NCI-H510A (cell line): ENCODE results near the gene NGEF.
"Not testable (repeated sequence)": the region's sequence is repeated elsewhere in the genome, so short reads cannot be mapped to it uniquely, and the experiment has no call there.

ENCODE experiments used
- DNase-seq: peaks from one replicate; lab custom pipeline; 2025; lab: John Stamatoyannopoulos, UW

Gene NGEF

DNA sequence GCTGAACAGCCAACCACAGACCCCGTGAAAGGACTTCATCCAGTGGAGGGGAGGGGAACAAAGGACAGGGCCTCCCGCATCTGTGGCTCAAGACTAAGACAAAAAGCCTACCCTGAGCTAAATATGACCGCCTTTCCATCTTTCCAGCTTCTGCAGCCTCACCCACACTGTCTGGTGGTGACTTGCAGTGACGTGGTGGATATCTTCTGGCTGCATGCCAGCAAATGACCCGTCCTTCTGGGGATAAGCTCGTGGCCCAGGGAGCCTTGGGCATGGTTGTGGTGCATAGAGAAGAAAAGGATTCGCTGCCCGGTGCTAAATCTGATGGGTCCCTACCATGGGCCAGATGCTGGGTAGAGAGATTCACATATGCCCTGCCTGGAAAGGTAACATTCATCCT is 8.7 kb upstream of the NGEF start:
- no peak for DNase-seq

DNA sequence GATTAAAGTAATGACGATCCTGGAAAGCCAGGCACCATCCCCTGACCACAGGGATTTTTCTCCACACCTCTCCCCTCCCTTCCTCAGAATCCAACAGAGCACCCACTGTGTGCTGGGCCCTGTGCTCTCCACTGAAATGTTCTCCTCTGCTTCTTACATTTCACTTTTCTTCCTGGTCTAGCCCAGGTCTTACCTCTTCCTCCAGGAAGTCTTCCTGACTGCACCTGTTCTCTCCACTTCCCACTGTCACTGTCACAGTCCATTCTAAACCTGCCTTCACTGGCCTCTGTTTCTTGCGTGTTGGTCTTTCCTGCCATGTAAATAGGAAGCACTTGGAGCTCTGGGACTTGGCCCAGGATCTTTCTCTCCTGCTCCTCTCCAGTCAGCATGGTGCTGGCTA is 7.4 kb upstream of the NGEF start:
- no peak for DNase-seq

DNA sequence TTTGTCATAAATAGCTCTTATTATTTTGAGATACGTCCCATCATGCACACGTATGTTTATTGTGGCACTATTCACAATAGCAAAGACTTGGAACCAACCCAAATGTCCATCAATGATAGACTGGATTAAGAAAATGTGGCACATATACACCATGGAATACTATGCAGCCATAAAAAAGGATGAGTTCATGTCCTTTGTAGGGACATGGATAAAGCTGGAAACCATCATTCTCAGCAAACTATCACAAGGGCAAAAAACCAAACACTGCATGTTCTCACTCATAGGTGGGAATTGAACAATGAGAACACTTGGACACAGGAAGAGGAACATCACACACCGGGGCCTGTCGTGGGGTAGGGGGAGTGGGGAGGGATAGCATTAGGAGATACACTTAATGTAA is 6.6 kb upstream of the NGEF start:
- DNase-seq: not testable (repeated sequence)

- no peak for DNase-seq
These were observed 4.9 kb upstream of the NGEF start for GRCh38 chr2:233017947-233018346.

DNA sequence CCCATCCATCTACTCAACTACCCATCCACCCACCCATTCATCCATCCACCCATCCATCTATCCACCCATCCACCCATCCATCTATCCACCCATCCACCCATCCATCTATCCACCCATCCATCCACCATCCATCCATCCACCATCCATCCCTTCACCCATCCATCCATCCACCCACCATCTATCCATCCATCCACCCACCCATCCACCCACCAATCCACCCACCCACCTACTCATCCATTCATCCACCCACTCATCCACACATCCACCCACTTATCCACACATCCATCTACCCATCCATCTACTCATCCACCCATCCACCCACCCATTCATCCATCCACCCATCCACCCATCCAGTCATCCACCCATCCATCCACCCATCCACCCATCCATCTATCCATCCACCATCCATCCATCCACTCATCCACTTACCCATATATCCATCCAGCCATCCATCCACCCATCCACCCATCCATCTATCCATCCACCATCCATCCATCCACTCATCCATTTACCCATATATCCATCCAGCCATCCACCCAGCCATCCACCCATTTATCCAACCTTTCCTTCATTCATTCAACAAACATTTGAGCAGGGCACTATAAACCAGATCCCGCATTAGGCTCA is 2.1 kb upstream of the NGEF start:
- DNase-seq: no peak

- DNase-seq: no peak
These were observed 594 bp upstream of the NGEF start for GRCh38 chr2:233013650-233014049.

DNA sequence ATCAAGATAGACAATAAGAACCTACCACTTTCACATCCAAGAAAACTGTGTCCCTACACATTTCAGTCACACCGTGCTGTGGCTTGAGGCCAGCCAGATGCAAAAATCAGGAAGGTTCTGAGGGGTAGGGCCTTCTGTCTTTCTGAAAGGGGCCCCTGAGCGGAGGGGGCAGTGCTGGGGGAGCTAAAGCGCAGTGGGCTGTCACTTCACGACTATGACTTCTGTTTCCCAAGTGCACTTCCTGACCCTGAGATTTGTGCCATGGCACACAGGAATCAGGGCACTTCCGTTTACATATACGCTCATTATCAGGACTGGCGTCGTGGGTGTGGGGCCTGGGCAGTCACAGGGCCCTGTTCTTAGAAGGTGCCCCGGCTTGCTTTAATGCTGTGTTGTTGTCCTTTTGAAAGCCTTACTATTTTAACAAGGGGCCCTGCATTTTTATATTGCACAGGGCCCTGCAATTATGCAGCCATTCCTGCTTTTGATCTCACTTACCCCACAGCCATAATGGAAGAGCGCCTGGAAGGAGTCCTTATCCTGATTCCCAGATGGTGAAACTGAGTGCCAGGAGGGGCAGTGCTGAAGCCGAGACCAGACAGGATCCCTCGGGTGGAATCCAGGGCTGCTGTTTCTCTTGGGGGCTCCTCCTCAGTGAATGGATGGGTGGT is 620 bp downstream of the NGEF start:
- no peak for DNase-seq

DNA sequence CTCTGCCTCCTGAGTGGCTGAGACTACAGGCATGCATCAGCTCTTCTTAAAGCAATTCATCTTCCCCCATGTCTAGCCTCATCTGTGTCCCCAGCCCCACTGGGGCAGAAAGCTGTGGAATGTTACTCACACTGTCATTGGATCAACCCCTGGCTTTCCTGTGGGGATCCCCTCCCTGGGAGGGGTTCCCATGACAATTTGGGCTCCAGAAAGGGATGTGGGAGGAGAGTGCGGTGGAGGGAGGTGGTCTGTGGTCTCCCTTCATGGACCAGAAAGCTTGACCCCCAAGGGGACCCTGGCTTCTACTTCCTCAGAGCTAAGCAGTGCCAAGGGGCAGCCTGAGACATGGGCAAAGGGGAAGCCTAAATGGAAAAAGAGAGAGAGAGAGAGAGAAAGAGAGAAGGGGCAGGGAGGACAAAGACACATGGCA is 1.3 kb downstream of the NGEF start:
- no peak for DNase-seq

DNA sequence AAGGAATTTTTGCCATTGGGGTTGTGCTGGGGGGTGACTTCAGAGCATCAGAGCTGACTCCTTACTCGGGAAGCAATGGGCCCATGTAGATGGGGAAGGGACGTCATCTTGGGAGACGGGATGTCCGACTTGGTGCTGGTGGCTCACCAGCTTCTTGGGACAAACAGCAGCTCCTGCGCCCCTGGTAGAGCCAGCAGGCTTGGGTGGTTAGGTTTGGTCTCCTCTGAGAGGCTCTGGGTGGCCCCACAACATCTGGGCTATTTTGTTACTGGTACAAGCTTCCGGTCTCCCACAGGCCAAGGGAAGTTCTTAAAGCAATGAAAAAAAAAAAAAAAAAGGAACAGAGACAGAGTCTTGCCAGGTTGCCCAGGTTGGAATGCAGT is 1.8 kb downstream of the NGEF start:
- no peak for DNase-seq

- DNase-seq: no peak
These were observed 2.3 kb downstream of the NGEF start for GRCh38 chr2:233010569-233011267.

DNA sequence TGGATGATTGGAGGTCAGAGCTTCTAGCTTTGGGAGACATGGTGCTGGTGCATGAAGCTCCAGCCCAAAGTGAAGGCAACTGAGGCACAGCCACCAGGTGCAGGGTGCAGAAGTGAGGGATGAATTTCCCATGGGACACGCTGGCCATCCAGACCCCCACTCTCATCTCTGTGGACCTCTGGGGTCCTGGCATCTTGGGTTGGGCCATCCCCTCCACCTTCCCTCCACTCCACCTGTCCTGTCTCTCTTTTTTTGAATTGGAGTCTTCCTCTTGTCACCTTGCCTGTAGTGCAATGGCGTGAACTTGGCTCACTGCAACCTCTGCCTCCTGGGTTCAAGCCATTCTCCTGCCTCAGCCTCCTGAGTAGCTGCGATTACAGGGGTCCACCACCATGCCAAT is 3.4 kb downstream of the NGEF start:
- no peak for DNase-seq

GRCh38 chr2:233007739-233008138 is 5.3 kb downstream of the NGEF start:
- no peak for DNase-seq

GRCh38 chr2:233007270-233007669 is 5.8 kb downstream of the NGEF start:
- DNase-seq: no peak

DNA sequence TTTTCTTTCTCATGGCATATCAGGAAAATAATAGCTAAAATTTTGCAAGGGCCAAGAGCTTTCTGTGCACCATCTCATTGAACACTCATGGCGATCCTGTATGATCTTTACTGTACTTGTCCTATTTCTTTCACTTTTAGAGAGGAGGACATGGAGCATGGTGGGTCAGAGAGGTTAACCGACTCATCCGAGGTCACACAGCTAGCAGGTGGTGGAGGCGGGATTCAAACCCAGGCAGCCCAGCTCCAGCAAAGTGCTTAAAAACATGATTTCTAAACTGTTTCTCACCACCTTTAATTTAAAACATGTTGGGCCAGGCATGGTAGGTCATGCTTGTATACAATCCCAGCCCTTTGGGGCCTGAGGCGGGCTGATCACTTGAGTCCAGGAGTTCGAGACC is 6.4 kb downstream of the NGEF start:
- no peak for DNase-seq

GRCh38 chr2:233005096-233005495 is 8.0 kb downstream of the NGEF start:
- DNase-seq: no peak

DNA sequence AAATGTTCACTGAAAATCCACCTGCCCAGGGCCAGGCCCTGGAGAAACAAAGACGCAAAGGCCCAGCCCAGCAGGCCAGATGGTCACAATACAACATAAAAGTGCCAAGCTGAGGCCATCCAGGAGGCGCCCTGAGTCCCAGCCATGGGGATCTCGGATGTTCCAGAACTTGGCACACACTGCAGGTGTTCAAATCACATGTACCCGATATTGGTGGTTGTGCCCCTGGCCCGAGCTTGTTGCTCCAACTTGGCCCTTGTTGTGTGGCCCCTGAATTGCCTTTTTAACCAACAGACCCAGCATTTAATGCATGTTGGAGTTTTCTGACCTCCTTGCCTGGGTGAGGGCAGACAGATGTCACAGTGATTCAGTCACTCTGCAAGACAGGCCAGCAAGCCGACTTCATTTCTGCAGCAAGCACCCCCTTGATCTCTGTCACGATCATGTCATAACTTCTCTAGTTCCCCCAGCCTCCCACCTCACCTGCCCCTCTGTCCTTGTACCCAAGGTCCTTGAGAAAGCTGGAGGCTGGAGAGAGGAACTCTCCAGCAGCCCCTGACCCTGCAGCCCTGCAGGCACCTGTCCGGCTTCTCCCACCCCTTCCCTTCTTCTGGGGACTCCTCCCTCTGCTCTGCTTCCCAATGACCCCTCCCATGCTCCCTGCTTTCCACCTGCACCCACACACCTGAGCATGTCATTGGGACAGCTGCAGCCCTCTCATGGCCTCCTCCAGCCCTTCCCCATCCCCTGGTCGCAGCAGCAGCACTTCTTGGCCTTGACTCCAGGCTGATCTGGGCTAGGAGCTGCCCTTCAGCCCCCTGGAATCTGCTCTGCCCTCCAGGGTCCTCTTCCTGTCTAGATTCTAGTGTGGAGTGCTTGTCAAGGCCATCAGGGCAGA is 9.1 kb downstream of the NGEF start:
- no peak for DNase-seq

DNA sequence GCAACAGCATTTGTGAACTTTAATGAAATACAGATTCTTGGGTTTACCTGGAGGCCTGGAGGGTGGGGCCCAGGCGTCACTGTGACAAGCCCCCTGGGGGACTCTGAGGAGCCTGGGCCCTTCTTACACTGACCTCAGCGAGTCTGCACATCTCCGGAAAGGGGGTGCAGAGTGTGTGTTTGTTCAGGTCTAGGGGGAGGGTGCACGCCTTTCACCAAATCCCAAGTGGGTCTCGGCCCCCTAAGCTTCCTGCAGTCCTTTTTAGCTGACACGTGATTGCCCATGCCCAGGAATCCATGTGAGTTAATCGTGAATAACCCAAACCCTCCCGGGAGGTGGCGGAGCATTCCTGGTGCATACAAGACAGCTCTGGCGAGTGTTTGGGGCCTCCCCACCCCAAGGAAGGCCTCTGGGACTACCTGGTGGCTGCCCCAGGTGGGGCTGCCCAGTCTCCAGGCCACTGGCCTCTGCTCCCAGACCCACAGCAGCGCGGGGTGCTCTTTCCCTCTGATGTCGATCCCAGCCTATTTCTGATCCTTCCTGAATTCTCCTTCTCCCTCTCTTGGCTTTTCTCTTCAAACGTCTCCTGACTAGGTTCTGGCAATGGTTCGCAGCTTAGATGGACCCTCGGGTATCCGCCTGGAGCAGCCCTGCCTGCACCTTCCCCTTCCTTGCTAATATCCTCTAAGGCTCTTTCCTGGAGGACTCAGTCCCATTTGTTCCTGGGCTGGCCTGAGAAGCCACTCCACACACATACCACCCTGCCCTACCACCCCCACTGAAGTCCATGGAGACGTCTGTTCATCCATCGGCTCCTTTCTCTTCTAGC is 10.0 kb downstream of the NGEF start:
- DNase-seq: no peak

- DNase-seq: no peak
These were observed 11.9 kb downstream of the NGEF start for GRCh38 chr2:233000886-233001750.

DNA sequence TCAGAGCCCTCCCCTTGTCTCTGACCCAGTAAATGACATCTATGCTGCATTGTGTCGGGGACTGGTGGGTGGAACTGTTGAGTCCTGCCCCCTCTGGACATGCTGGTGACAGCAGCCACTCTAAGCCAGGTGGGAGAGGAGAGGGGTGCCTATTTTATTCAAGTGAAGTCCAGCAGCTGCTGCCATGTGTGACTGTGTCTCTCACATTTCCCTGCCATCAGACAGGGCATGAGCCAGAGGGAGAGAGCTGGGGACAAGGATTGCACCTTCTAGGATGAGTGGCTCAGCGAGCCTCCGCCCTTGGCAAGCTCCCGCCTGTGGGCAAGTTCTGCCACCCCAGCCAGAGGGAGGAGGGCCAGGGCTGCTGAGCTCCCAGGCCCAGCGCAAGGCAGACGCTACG is 13.7 kb downstream of the NGEF start:
- DNase-seq: no peak

DNA sequence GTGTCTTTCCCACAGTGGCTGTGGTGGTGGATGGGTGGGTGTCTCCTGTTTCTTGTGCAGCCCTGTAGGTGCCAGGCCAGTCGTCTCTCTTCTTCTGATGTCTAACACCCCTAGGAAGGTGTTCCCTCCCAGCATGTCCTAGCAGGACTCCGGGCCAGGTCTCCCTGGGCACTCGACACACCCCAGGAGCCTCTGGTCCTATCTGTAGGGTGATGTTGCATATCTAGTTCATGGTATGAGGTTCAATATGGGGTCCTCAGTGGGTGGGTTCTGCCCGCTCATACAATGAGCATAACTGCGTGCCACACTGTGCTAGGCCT is 14.4 kb downstream of the NGEF start:
- no peak for DNase-seq
